ACC112 (cell line): ENCODE data around the gene BORA.
A peak's percentile ranks its signal among the peaks of the same experiment; 100 is the strongest.

Source experiments
- H2AFZ ChIP-seq: fragments of 200-600 bp; sonication (generic); one replicate; pipeline ENCODE4 v1.6.0; 2017; ENCODE audit warnings: antibody characterized with exemption, low read length; ENCODE audit not compliant: unreplicated experiment
- H3K27ac ChIP-seq: fragments of 200-600 bp; sonication (generic); 2 replicates; pipeline ENCODE4 v1.5.1; 2014; ENCODE audit warnings: low read depth, mild to moderate bottlenecking, antibody characterized with exemption, low read length, moderate library complexity
- H3K27me3 ChIP-seq: fragments of 200-600 bp; sonication (generic); 2 replicates; pipeline ENCODE4 v1.6.1; 2014; ENCODE audit warnings: mild to moderate bottlenecking, antibody characterized with exemption, low read length, moderate library complexity, mixed read lengths; ENCODE audit not compliant: insufficient read depth
- H3K36me3 ChIP-seq: fragments of 200-600 bp; sonication (generic); 2 replicates; pipeline ENCODE4 v1.6.1; 2016; ENCODE audit warnings: mild to moderate bottlenecking, antibody characterized with exemption, low read length, moderate library complexity, mixed read lengths; ENCODE audit not compliant: insufficient read depth
- H3K4me1 ChIP-seq: fragments of 200-600 bp; sonication (generic); one replicate; pipeline ENCODE4 v1.6.1; 2016; ENCODE audit warnings: low read length, mixed read lengths; ENCODE audit not compliant: insufficient read depth, unreplicated experiment, control insufficient read depth
- H3K4me3 ChIP-seq: fragments of 200-600 bp; sonication (generic); 2 replicates; pipeline ENCODE4 v1.5.1; 2014; ENCODE audit warnings: mild to moderate bottlenecking, low read depth, low read length
- H3K79me2 ChIP-seq: fragments of 200-600 bp; sonication (generic); one replicate; pipeline ENCODE4 v1.6.0; 2016; ENCODE audit warnings: low read length; ENCODE audit not compliant: control insufficient read depth, unreplicated experiment, insufficient read depth

The BORA gene

GRCh38 chr13:72727417-72728289, at the start of gene BORA, which contains the start of gene MZT1:
Gene BORA, plus strand, starts transcription at chr13:72727923. Its CDS starts 1,018 bp downstream, at chr13:72728941.
Gene MZT1, minus strand, starts transcription at chr13:72727629. Its CDS starts 27 bp downstream, at chr13:72727602.
- Histone ChIP-seq H3K4me3 (peak within 1 kb of the TSS; percentile 92), H3K4me1 (peaks cover 5% of the 10 kb centered on the region), H3K27me3 (no peaks in the 10 kb centered on the region), H3K27ac (peak within 1 kb of the TSS; percentile 20; the same call in 1 of the 2 replicates), H3K36me3 (peaks cover 7% of the 10 kb centered on the region), H2AFZ (peak within 1 kb of the TSS; percentile 61), H3K79me2 (peaks cover 82% of the 10 kb centered on the region)

- H3K79me2 ChIP-seq, result no peaks in the 10 kb centered on the region
- H3K27ac ChIP-seq, result no peak overlapping the region
- no peak overlapping the region for H3K4me3 ChIP-seq
- H2AFZ ChIP-seq, result no peak overlapping the region
- H3K4me1 ChIP-seq, result no peaks in the 10 kb centered on the region
- H3K27me3 ChIP-seq, result peaks cover 4% of the 10 kb centered on the region; the same call in 1 of the 2 replicates
- H3K36me3 ChIP-seq, result no peaks in the 10 kb centered on the region
These were observed 49.4 kb upstream of the BORA start for GRCh38 chr13:72678312-72678711.

- Histone ChIP-seq H3K36me3 (no peaks in the 10 kb centered on the region), H3K27me3 (peaks cover 13% of the 10 kb centered on the region), H3K4me3 (no peak overlapping the region)
These were observed 47.4 kb upstream of the BORA start for GRCh38 chr13:72680353-72680752.

GRCh38 chr13:72686766-72687165, 41.0 kb upstream of the BORA start:
- Histone ChIP-seq H2AFZ (no peak overlapping the region), H3K36me3 (no peaks in the 10 kb centered on the region), H3K27me3 (peaks cover 33% of the 10 kb centered on the region), H3K4me1 (no peaks in the 10 kb centered on the region), H3K79me2 (no peaks in the 10 kb centered on the region), H3K4me3 (no peak overlapping the region), H3K27ac (no peak overlapping the region)

More at GRCh38 chr13:72680353-72680752, 47.4 kb upstream of the BORA start:
- Histone ChIP-seq H3K4me1 (no peaks in the 10 kb centered on the region), H3K27ac (no peak overlapping the region), H3K79me2 (no peaks in the 10 kb centered on the region), H2AFZ (no peak overlapping the region)

- Histone ChIP-seq H3K36me3 (no peaks in the 10 kb centered on the region), H3K79me2 (no peaks in the 10 kb centered on the region), H3K27ac (no peak overlapping the region), H3K4me1 (no peaks in the 10 kb centered on the region), H3K27me3 (peaks cover 30% of the 10 kb centered on the region), H3K4me3 (no peak overlapping the region), H2AFZ (no peak overlapping the region)
These were observed 38.5 kb upstream of the BORA start for GRCh38 chr13:72689181-72689696.

GRCh38 chr13:72692884-72693514, 34.7 kb upstream of the BORA start:
- H3K4me1 ChIP-seq, result no peaks in the 10 kb centered on the region
- no peaks in the 10 kb centered on the region for H3K79me2 ChIP-seq
- peaks cover 37% of the 10 kb centered on the region for H3K27me3 ChIP-seq
- no peak overlapping the region for H2AFZ ChIP-seq
- no peaks in the 10 kb centered on the region for H3K36me3 ChIP-seq
- H3K27ac ChIP-seq, result no peak overlapping the region
- H3K4me3 ChIP-seq, result no peak overlapping the region

GRCh38 chr13:72693832-72694231, 33.9 kb upstream of the BORA start:
- peaks cover 41% of the 10 kb centered on the region for H3K27me3 ChIP-seq
- H2AFZ ChIP-seq, result no peak overlapping the region
- no peaks in the 10 kb centered on the region for H3K36me3 ChIP-seq

GRCh38 chr13:72694314-72694713, 33.4 kb upstream of the BORA start:
- no peaks in the 10 kb centered on the region for H3K79me2 ChIP-seq
- H3K36me3 ChIP-seq, result no peaks in the 10 kb centered on the region
- no peak overlapping the region for H3K27ac ChIP-seq
- no peak overlapping the region for H2AFZ ChIP-seq
- H3K4me1 ChIP-seq, result no peaks in the 10 kb centered on the region
- peaks cover 41% of the 10 kb centered on the region for H3K27me3 ChIP-seq
- no peak overlapping the region for H3K4me3 ChIP-seq

More at GRCh38 chr13:72693832-72694231, 33.9 kb upstream of the BORA start:
- no peaks in the 10 kb centered on the region for H3K79me2 ChIP-seq
- no peaks in the 10 kb centered on the region for H3K4me1 ChIP-seq
- no peak overlapping the region for H3K4me3 ChIP-seq
- no peak overlapping the region for H3K27ac ChIP-seq

- Histone ChIP-seq H3K27ac (no peak overlapping the region), H3K4me1 (no peaks in the 10 kb centered on the region), H3K79me2 (no peaks in the 10 kb centered on the region), H3K27me3 (peaks cover 35% of the 10 kb centered on the region), H3K36me3 (no peaks in the 10 kb centered on the region), H2AFZ (no peak overlapping the region), H3K4me3 (no peak overlapping the region)
These were observed 31.1 kb upstream of the BORA start for GRCh38 chr13:72696579-72696978.

GRCh38 chr13:72698164-72698563, 29.6 kb upstream of the BORA start:
- Histone ChIP-seq H3K4me1 (no peaks in the 10 kb centered on the region), H2AFZ (no peak overlapping the region)

More at GRCh38 chr13:72698164-72698563, 29.6 kb upstream of the BORA start:
- no peak overlapping the region for H3K4me3 ChIP-seq
- peaks cover 35% of the 10 kb centered on the region for H3K27me3 ChIP-seq
- H3K79me2 ChIP-seq, result no peaks in the 10 kb centered on the region
- no peak overlapping the region for H3K27ac ChIP-seq
- no peaks in the 10 kb centered on the region for H3K36me3 ChIP-seq
